Measurements from ENCODE around the gene WFDC5. TPM values are rescaled to one million over a fixed set of nuclear protein-coding genes. Genes with fewer than 3 reads are reported as not detected.
"Not testable (repeated sequence)": the region's sequence is repeated elsewhere in the genome, so short reads cannot be mapped to it uniquely, and the experiment has no call there.

WFDC5 gene
- total RNA-seq, 2 experiments from 2014 or later = 0.23 TPM

DNA sequence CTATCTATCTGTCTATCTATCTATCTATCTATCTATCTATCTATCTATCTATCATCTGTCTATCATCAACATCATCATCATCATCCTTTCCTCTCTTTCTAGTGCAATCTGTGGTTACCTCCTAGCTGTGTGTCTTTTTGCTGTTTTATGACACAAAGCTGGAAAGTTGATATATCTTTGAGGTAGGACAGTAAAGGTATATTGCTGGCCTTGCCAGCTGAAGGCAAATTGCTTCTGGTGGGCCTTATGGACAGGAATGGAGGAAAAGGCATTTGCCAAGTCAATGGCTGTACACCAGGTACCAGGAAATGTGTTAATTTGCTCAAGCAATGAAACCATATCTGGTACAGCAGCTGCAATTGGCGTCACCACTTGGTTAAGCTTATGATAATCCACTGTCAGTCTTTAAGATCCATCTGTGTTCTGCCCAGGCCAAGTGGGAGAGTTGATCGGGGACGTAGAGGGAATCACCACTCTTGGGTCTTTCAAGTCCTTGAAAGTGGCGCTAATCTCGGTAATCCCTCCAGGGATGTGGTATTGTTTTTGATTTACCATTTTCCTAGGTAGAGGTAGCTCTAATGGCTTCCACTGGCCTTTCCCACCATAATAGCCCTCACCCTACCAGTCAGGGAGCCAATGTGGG is 24.9 kb upstream of the WFDC5 start:
- ATAC-seq; H3K4me3 Mint-ChIP-seq; H3K36me3 Mint-ChIP-seq (ENCODE audit: low read depth); DNase-seq; H3K4me1 Mint-ChIP-seq; H3K27me3 Mint-ChIP-seq; H3K9me3 Mint-ChIP-seq (ENCODE audit: low read depth); POLR2A ChIA-PET; H3K27ac Mint-ChIP-seq: not testable (repeated sequence)
- intact Hi-C loops (cut with DNase I, micrococcal nuclease) = loop anchor here (1.0 to 2.0 kb wide), 3 partner anchors 89 to 151 kb away; no protein-coding TSS in a partner anchor
- CTCF ChIA-PET = interaction anchor here (0.6 to 2.6 kb wide), 25 partner anchors 10 to 154 kb away, joined by 3 to 23 read pairs (median 5); partner anchors contain the start of genes KCNS1 and WFDC12

DNA sequence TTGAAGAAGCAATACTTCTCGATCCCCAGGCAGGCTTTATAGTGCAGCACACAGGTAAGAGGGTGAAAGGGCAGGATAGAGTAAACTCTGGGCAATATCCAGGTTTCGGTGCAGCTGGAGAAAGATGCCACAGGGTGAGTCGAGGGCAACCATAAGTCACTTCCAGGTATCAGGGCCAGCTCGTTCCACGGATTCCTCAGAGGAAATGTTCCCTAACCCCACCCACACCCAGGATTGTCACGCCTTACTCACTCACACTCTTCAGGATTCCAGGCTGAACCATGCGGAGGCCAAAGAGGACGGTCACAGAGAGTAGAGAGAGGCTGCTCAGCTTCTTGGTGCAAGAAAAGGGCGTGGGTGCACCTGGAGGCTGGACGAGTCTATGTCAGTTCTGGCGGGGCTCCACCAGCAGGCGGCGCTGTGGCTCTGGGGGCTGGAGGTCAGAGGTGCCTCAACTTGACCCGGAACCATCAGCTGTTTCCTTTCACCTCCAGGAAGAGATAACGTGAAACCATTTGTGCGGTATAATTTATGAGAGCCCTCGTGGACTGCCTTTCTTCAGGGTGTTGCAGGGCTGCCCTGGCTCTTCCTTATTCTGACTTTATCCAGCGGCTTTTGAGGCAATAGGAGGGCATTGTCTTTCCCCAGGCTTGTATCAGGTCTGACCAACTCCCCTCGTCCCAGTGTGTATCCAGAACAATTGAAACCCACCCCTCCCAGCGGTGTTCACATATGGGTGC is 23.8 kb upstream of the WFDC5 start:
- intact Hi-C loops (cut with DNase I, micrococcal nuclease) = loop anchor here (1.0 to 2.0 kb wide), 4 partner anchors 90 to 153 kb away; no protein-coding TSS in a partner anchor
- POLR2A ChIA-PET = no interaction called here

DNA sequence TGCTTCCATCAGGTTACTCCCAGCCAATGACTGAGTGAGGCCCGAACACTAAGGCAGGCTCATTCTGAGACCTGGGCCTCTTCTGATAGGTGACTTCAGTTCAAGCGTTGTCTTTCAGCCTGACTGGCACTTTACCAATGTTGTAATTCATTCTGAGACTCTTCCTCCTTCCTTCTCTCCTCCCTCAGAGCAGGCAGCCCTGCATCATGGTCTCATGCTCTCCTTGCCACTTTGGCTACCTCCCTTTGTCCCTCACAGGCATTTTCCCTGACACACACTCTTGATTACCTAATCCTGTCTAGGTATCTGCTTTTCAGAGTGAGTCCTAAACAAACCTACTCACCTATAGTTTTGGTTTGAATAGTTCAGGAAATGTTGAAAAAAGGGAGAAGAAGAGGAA is 21.9 kb upstream of the WFDC5 start:
- ATAC-seq = no peak
- no peak overlapping the region for H3K4me3 Mint-ChIP-seq
- H3K27ac Mint-ChIP-seq = no peak overlapping the region
- no peaks in the 10 kb centered on the region for H3K4me1 Mint-ChIP-seq
- H3K9me3 Mint-ChIP-seq (ENCODE audit: low read depth) = peaks cover 2% of the 10 kb centered on the region
- POLR2A ChIA-PET = no interaction called here
- no peaks in the 10 kb centered on the region for H3K36me3 Mint-ChIP-seq (ENCODE audit: low read depth)
- peaks cover 16% of the 10 kb centered on the region for H3K27me3 Mint-ChIP-seq
- CTCF ChIA-PET = interaction anchor here (1.2 kb wide), 1 partner anchor 157 kb away, joined by 8 read pairs; no protein-coding TSS in a partner anchor
- intact Hi-C loops (cut with DNase I, micrococcal nuclease) = no loop called here
- no peak for DNase-seq

More for the DNA sequence above, 23.8 kb upstream of the WFDC5 start:
- DNase-seq (peak; percentile 92), ATAC-seq (peak; percentile 91)
- Mint-ChIP-seq H3K4me3 (no peak overlapping the region), H3K27me3 (peaks cover 9% of the 10 kb centered on the region), H3K4me1 (no peaks in the 10 kb centered on the region), H3K9me3 (ENCODE audit: low read depth) (peaks cover 2% of the 10 kb centered on the region), H3K36me3 (ENCODE audit: low read depth) (no peaks in the 10 kb centered on the region), H3K27ac (no peak overlapping the region)
- CTCF ChIA-PET = interaction anchor here (0.6 to 2.6 kb wide), 34 partner anchors 9 to 632 kb away, joined by 3 to 23 read pairs (median 4); partner anchors contain the start of genes KCNS1, PI3, SEMG2 and WFDC12

DNA sequence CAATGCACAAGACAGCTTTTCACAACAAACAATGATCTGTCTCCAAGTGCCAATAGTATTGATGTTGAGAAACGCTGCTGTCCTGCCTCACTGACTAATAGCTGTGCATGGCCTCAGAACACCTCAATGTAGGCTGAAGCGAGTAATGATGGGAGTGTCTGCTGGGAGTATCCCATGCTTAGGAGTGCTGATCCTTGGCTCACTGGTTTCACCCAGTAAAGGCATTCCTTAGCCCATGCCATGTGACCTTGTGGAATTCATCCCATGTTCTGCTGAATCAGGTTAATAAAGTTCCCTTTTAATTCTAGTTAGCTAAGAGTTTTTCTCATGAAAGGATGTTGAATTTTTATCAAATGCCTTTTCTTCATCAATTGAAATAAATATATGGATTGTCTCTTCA is 13.1 kb upstream of the WFDC5 start:
- no peak overlapping the region for H3K27ac Mint-ChIP-seq

DNA sequence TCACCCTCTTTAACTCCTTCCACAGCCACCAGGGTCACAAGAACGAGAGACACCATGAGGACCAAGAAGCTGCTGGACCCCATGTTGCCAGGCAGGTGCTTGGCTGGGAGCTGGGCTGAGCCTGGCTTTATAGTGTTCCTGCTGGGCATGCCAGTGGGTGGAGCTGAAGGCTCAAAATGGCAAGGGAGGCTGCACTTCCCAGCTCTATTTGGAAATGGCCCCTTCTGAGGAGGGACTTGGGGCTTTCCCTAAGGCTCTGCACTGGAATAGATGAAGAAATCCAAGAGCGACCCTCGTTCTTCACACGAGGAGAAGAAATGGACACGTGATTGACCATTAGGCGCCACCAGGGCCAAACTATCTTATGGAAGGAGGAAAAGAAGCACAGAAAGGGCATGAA is 9.4 kb upstream of the WFDC5 start, which contains the start of gene WFDC12:
Gene WFDC12 (minus strand): TSS at position 101 of the 400 bp plus-strand sequence. CDS start 18 bp downstream, at position 83.
- Mint-ChIP-seq H3K4me1 (no peaks in the 10 kb centered on the region), H3K4me3 (no peak within 1 kb of the TSS), H3K9me3 (ENCODE audit: low read depth) (no peaks in the 10 kb centered on the region), H3K27me3 (peaks cover 14% of the 10 kb centered on the region), H3K27ac (no peak within 1 kb of the TSS), H3K36me3 (ENCODE audit: low read depth) (no peaks in the 10 kb centered on the region)
- CTCF ChIA-PET = interaction anchor here (0.9 to 1.4 kb wide), 2 partner anchors 15 to 253 kb away, joined by 3 to 4 read pairs; no protein-coding TSS in a partner anchor
- POLR2A ChIA-PET = no interaction called here
- intact Hi-C loops (cut with DNase I, micrococcal nuclease) = no loop called here
- DNase-seq (no peak), ATAC-seq (no peak)

More for the DNA sequence above, 13.1 kb upstream of the WFDC5 start:
- Mint-ChIP-seq H3K36me3 (ENCODE audit: low read depth) (no peaks in the 10 kb centered on the region), H3K27me3 (peaks cover 25% of the 10 kb centered on the region), H3K9me3 (ENCODE audit: low read depth) (no peaks in the 10 kb centered on the region), H3K4me1 (no peaks in the 10 kb centered on the region), H3K4me3 (no peak overlapping the region)
- CTCF ChIA-PET = interaction anchor here (1.0 kb wide), 2 partner anchors 18 to 31 kb away, joined by 3 read pairs; no protein-coding TSS in a partner anchor
- intact Hi-C loops (cut with DNase I, micrococcal nuclease) = no loop called here
- DNase-seq (no peak), ATAC-seq (no peak)
- POLR2A ChIA-PET = no interaction called here

DNA sequence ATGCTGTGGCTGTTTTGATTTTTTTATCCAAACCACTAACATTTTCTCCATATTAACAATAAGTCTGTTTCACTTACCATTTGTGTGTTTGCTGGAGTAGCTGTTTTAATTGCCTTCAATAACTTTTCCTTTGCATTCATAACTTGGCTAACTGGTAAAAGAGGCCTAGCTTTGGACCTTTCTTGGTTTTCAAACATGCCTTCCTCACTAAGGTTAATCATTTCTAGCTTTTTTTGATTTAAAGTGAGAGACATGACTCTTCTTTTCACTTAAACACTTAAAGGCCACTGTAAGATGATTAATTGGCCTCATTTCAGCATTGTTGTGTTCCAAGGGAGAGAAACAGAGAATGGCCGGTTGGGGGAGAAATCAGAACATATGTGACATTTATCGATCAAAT is 6.4 kb upstream of the WFDC5 start:
- no peak for DNase-seq
- CTCF ChIA-PET = interaction anchor here (0.6 to 2.4 kb wide), 5 partner anchors 10 to 325 kb away, joined by 3 to 25 read pairs (median 3); no protein-coding TSS in a partner anchor

DNA sequence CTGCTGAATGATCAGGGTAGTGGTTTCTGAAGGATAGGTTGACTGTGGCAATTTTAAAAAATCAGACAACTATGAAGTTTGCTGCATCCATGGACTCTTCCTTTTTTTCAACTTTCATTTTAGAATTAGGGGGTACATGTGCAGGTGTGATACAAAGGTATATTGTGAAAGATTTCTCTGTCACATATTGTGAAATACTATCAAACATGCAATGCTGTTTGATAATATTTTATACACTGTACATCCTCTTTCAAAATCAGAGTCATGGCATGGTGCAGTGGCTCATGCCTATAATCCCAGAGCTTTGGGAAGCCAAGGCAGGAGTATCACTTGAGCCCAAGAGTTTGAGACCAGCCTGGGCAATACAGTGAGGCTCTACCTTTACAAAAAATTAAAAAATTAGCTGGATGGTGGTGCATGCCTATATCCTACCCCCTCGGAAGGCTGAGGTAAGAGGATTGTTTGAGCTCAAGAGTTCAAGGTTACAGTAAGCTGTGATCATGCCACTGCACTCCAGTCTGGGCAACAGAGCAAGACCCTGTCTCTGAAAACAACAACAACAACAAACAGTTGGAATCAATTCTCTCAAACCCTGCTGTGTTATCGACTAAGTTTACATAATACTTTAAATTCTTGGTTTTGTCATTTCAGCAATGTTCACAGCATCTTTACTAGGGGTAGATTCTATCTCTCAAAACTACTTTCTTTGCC is 4.7 kb upstream of the WFDC5 start:
- Mint-ChIP-seq H3K4me3 (no peak overlapping the region), H3K36me3 (ENCODE audit: low read depth) (no peaks in the 10 kb centered on the region), H3K9me3 (ENCODE audit: low read depth) (no peaks in the 10 kb centered on the region), H3K27ac (no peak overlapping the region), H3K27me3 (peaks cover 15% of the 10 kb centered on the region), H3K4me1 (peaks cover 4% of the 10 kb centered on the region)
- DNase-seq = no peak
- CTCF ChIA-PET = interaction anchor here (1.1 kb wide), 1 partner anchor 174 kb away, joined by 4 read pairs; no protein-coding TSS in a partner anchor
- intact Hi-C loops (cut with DNase I, micrococcal nuclease) = no loop called here
- ATAC-seq = no peak
- POLR2A ChIA-PET = interaction anchor here (0.9 kb wide), 1 partner anchor 22 kb away, joined by 5 read pairs; no protein-coding TSS in a partner anchor

More for the DNA sequence above, 6.4 kb upstream of the WFDC5 start:
- Mint-ChIP-seq H3K9me3 (ENCODE audit: low read depth) (no peaks in the 10 kb centered on the region), H3K4me1 (no peaks in the 10 kb centered on the region), H3K27me3 (peaks cover 15% of the 10 kb centered on the region), H3K27ac (no peak overlapping the region), H3K36me3 (ENCODE audit: low read depth) (no peaks in the 10 kb centered on the region), H3K4me3 (no peak overlapping the region)
- no peak for ATAC-seq
- POLR2A ChIA-PET = no interaction called here
- intact Hi-C loops (cut with DNase I, micrococcal nuclease) = no loop called here

DNA sequence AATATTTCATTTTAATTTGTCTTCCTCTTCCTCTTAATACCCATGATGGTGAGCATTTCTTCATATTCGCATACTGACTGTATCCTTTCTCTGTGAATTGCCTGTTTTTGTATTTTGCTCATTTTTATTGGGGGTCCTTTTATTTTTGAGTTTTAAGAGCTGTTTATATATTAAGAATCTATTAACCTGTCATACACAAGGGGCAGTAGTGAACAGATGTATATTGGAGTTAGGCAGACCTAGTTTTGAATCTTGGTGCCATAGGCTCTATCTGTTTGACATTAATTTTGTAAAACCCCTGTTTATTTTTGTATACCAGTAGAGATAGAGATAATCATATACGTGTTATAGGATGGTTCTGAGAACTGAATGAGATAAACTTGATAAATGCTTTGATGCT is 3.1 kb upstream of the WFDC5 start:
- Mint-ChIP-seq H3K36me3 (ENCODE audit: low read depth) (no peaks in the 10 kb centered on the region), H3K4me3 (no peak overlapping the region), H3K9me3 (ENCODE audit: low read depth) (no peaks in the 10 kb centered on the region), H3K27me3 (peaks cover 12% of the 10 kb centered on the region), H3K4me1 (peaks cover 4% of the 10 kb centered on the region), H3K27ac (no peak overlapping the region)
- ChIA-PET CTCF (interaction anchor here (2.0 kb wide), 1 partner anchor 12 kb away, joined by 5 read pairs; no protein-coding TSS in a partner anchor), POLR2A (no interaction called here)
- intact Hi-C loops (cut with DNase I, micrococcal nuclease) = no loop called here
- DNase-seq = no peak
- ATAC-seq = no peak

DNA sequence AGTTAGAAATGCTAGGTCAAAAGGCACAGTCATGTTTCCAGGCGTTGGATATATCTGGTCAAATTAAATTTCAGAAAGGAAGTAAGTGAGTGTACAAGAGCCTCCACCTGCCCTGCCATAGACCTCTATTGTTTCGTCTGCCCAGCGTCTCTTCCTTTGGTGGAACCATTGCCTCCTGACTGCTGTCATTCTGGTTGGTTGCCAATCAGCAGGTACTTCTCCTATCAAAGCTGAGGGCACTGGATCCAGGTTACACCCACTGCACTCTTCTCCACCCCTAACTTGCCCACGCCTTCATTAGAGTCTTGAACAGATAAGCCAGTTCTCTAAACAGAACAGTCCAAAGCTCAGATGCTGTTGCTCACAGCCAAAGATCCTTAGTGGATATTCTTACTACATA is 2.6 kb upstream of the WFDC5 start:
- peaks cover 4% of the 10 kb centered on the region for H3K4me1 Mint-ChIP-seq
- H3K9me3 Mint-ChIP-seq (ENCODE audit: low read depth) = no peaks in the 10 kb centered on the region
- intact Hi-C loops (cut with DNase I, micrococcal nuclease) = no loop called here
- no peak overlapping the region for H3K4me3 Mint-ChIP-seq
- peaks cover 11% of the 10 kb centered on the region for H3K27me3 Mint-ChIP-seq
- CTCF ChIA-PET = interaction anchor here (1.8 to 2.0 kb wide), 2 partner anchors 12 to 176 kb away, joined by 5 to 10 read pairs; no protein-coding TSS in a partner anchor
- ATAC-seq (no peak), DNase-seq (no peak)
- POLR2A ChIA-PET = no interaction called here
- no peak overlapping the region for H3K27ac Mint-ChIP-seq
- no peaks in the 10 kb centered on the region for H3K36me3 Mint-ChIP-seq (ENCODE audit: low read depth)

DNA sequence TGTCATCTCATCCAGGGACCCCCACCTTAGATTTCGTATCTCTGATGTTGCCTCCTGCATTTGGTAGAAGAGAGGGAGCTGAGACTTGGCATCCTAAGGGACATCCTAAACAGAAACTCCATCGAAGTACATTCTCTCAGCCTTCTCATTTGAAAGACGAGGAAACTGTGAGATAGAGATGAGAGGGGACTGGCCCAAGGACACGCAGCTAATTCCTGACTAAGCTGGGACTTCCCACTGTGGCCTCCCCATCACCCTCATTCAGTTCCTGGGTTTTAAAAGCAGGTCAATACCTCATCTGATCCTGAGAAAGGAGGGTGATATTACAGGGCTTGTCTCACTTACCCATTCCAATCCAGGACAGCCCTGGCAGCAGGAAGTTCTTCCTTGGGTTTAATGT is 855 bp upstream of the WFDC5 start:
- H3K27ac Mint-ChIP-seq = no peak overlapping the region
- POLR2A ChIA-PET = interaction anchor here (0.5 kb wide), 1 partner anchor 232 kb away, joined by 3 read pairs; no protein-coding TSS in a partner anchor
- CTCF ChIA-PET = interaction anchor here (0.6 to 1.8 kb wide), 6 partner anchors 9 to 438 kb away, joined by 3 to 10 read pairs (median 4); no protein-coding TSS in a partner anchor
- H3K36me3 Mint-ChIP-seq (ENCODE audit: low read depth) = no peaks in the 10 kb centered on the region
- H3K27me3 Mint-ChIP-seq = peaks cover 6% of the 10 kb centered on the region
- H3K4me3 Mint-ChIP-seq = no peak overlapping the region
- no peaks in the 10 kb centered on the region for H3K9me3 Mint-ChIP-seq (ENCODE audit: low read depth)
- H3K4me1 Mint-ChIP-seq = peaks cover 4% of the 10 kb centered on the region
- DNase-seq (no peak), ATAC-seq (peak; percentile 55)
- intact Hi-C loops (cut with DNase I, micrococcal nuclease) = no loop called here

DNA sequence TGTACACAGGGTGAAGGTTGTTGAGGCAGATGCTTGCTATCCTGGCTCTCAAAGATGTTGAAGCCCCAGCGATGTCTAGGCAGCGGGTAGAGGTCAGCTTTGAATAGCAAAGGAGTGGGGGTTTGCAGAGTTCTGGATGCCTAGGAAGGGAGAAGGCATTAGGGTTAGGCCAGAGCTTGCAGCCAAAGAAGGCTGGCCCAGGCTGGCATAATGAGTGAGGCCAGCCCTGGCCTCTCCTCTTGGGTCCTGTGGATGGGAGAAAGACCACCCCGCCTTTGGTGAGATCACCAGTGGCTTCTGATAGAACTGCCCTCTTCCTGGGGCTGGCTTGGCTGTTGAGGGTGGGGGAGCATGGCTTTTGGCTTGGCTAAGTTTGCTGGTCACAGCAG is 406 bp upstream of the WFDC5 start:
- intact Hi-C loops (cut with DNase I, micrococcal nuclease) = no loop called here
- peaks cover 6% of the 10 kb centered on the region for H3K27me3 Mint-ChIP-seq
- ChIA-PET CTCF (interaction anchor here (1.0 to 1.2 kb wide), 3 partner anchors 8 to 175 kb away, joined by 3 to 4 read pairs (median 3); no protein-coding TSS in a partner anchor), POLR2A (no interaction called here)
- ATAC-seq (no peak), DNase-seq (no peak)
- no peak overlapping the region for H3K27ac Mint-ChIP-seq
- no peak overlapping the region for H3K4me3 Mint-ChIP-seq
- no peaks in the 10 kb centered on the region for H3K36me3 Mint-ChIP-seq (ENCODE audit: low read depth)
- peaks cover 4% of the 10 kb centered on the region for H3K4me1 Mint-ChIP-seq
- no peaks in the 10 kb centered on the region for H3K9me3 Mint-ChIP-seq (ENCODE audit: low read depth)

Data from activated CD4-positive, alpha-beta T cell treated with anti-CD3 and anti-CD28 coated beads for 36 hours (primary cell).